Neural cell (in vitro differentiated cells): ENCODE measurements around the gene ANG. TPM values are rescaled to one million over a fixed set of nuclear protein-coding genes. Genes with fewer than 3 reads are reported as not detected.

Experiments used
- H2AFZ ChIP-seq: fragments of 200-600, 300-800 bp; sonication (generic), shearing (Covaris generic); 2 replicates; pipeline ENCODE4 v1.6.0; 2014; ENCODE audit warnings: low read depth, mild to moderate bottlenecking, antibody characterized with exemption, low read length, moderate library complexity
- H3F3A ChIP-seq: fragments of 200-600 bp; shearing (Covaris generic); 2 replicates; pipeline ENCODE4 v1.6.1; 2016; ENCODE audit warnings: mild to moderate bottlenecking, moderate library complexity, mixed read lengths, antibody characterized with exemption, low read length; ENCODE audit not compliant: insufficient read depth, poor library complexity, severe bottlenecking
- H3K27ac ChIP-seq: fragments of 200-600, 300-800 bp; sonication (generic), shearing (Covaris generic); 2 replicates; pipeline ENCODE4 v1.5.1; 2014; ENCODE audit warnings: mild to moderate bottlenecking, low read length, moderate library complexity
- H3K27me3 ChIP-seq: fragments of 300-800, 200-600 bp; sonication (generic), shearing (Covaris generic); 2 replicates; pipeline ENCODE4 v1.6.0; 2014; ENCODE audit warnings: mild to moderate bottlenecking, low read depth, low read length, moderate library complexity; ENCODE audit not compliant: insufficient read depth
- H3K36me3 ChIP-seq: fragments of 300-800, 200-600 bp; sonication (generic), shearing (Covaris generic); 2 replicates; pipeline ENCODE4 v1.5.1; 2014; ENCODE audit warnings: mild to moderate bottlenecking, antibody characterized with exemption, low read length, moderate library complexity; ENCODE audit not compliant: insufficient read depth
- H3K4me2 ChIP-seq: fragments of 300-800, 200-600 bp; sonication (generic), shearing (Covaris generic); 2 replicates; pipeline ENCODE4 v1.6.0; 2014; ENCODE audit warnings: mild to moderate bottlenecking, low read length
- H3K4me3 ChIP-seq: fragments of 300-800, 200-600 bp; sonication (generic), shearing (Covaris generic); 2 replicates; pipeline ENCODE4 v1.5.1; 2014; ENCODE audit warnings: mild to moderate bottlenecking, low read length, moderate library complexity
- H3K79me2 ChIP-seq: fragments of 200-600 bp; shearing (Covaris generic); replicated peaks from 2 replicates; pipeline ENCODE4 v1.6.0; 2014; ENCODE audit warnings: mild to moderate bottlenecking, low read length, moderate library complexity; ENCODE audit not compliant: insufficient read depth
- H3K9ac ChIP-seq: fragments of 300-800, 200-600 bp; sonication (generic), shearing (Covaris generic); 2 replicates; pipeline ENCODE4 v1.6.1; 2016; ENCODE audit warnings: mild to moderate bottlenecking, low read length, mixed read lengths
- H3K9me2 ChIP-seq: fragments of 200-600 bp; shearing (Covaris generic); 2 replicates; pipeline ENCODE4 v1.6.1; 2016; ENCODE audit warnings: mild to moderate bottlenecking, low read length, mixed read lengths; ENCODE audit not compliant: insufficient read depth
- H3K9me3 ChIP-seq: fragments of 200-600, 300-800 bp; sonication (generic), shearing (Covaris generic); 2 replicates; pipeline ENCODE4 v1.6.1; 2016; ENCODE audit warnings: mild to moderate bottlenecking, mixed run types, low read length, moderate library complexity, mixed read lengths
- H4K20me1 ChIP-seq: fragments of 200-600 bp; shearing (Covaris generic); 2 replicates; pipeline ENCODE4 v1.6.1; 2016; ENCODE audit warnings: mild to moderate bottlenecking, mixed run types; ENCODE audit not compliant: insufficient read depth
- CTCF ChIP-seq: fragments of 450-650 bp; IDR thresholded peaks from 2 replicates; pipeline ENCODE4 v1.5.1; 2014; ENCODE audit warnings: antibody characterized with exemption, mild to moderate bottlenecking, moderate library complexity; ENCODE audit not compliant: poor library complexity, severe bottlenecking
- EP300 ChIP-seq: fragments of 450-650 bp; conservative IDR thresholded peaks from 2 replicates; pipeline ENCODE4 v1.6.1; 2014; ENCODE audit warnings: antibody characterized with exemption, mild to moderate bottlenecking, moderate library complexity; ENCODE audit not compliant: poor library complexity, severe bottlenecking
- EZH2 ChIP-seq: fragments of 200-600, 300-800 bp; shearing (Covaris generic), sonication (generic); IDR thresholded peaks from 2 replicates; pipeline ENCODE4 v1.6.1; 2014; ENCODE audit warnings: antibody characterized with exemption, low read length, borderline replicate concordance, mild to moderate bottlenecking; ENCODE audit not compliant: insufficient read depth, poor library complexity, severe bottlenecking
- MXI1 ChIP-seq: fragments of 450-650 bp; conservative IDR thresholded peaks from 2 replicates; pipeline ENCODE4 v1.6.1; 2014; ENCODE audit warnings: antibody characterized with exemption, mild to moderate bottlenecking; ENCODE audit not compliant: poor library complexity, severe bottlenecking
- POLR2AphosphoS5 ChIP-seq: IDR thresholded peaks from 2 replicates; pipeline ENCODE4 v1.6.1; 2012
- RAD21 ChIP-seq: fragments of 450-650 bp; conservative IDR thresholded peaks from 2 replicates; pipeline ENCODE4 v1.6.1; 2014; ENCODE audit warnings: antibody characterized with exemption, mild to moderate bottlenecking, moderate library complexity
- SMC3 ChIP-seq: fragments of 450-650 bp; conservative IDR thresholded peaks from 2 replicates; pipeline ENCODE4 v1.6.1; 2014; ENCODE audit warnings: antibody characterized with exemption, mild to moderate bottlenecking, moderate library complexity; ENCODE audit not compliant: poor library complexity
- TAF1 ChIP-seq: IDR thresholded peaks from 2 replicates; pipeline ENCODE4 v1.6.1; 2012; ENCODE audit warnings: low read depth
- polyA plus RNA-seq: library from polyadenylated mRNA; depleted of rRNA; stranded (reverse); fragments of >200 nt; gene quantifications from 2 replicates; pipeline ENCODE4 v1.2.3, GENCODE V29; 2014
- TF ChIP-seq, protein P1 (sequence below): IDR thresholded peaks from 2 replicates; pipeline ENCODE4 v1.6.1; 2012; ENCODE audit warnings: borderline replicate concordance

Gene ANG
- polyA plus RNA-seq, 1 donor from 2014 or later = 0.47 TPM

DNA sequence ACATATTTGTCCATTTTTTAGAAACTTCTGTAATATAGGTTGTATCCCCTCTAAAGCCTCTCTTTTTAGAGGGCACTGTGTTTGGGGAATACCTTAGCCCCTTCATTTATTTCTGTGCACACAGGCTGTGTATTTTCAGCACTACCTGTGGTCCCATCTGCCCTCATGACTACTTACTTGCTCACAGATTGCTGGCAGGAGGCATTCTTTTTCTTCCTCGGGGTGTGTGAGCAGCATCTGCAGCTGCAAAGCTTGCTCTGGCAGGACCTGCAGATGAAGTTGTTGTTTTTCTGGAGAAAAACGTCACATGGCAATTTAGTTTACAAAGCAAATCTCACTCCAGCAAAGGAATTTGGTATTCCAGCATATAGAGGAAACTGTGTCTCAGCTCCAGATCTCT lies 24.3 kb downstream of the ANG start:
- H3K4me3 ChIP-seq = no peak overlapping the region
- H3K36me3 ChIP-seq = no peaks in the 10 kb centered on the region
- H2AFZ ChIP-seq = no peak overlapping the region
- TF ChIP-seq CTCF = no peak
- TF ChIP-seq EP300 = no peak
- TF ChIP-seq MXI1 = no peak
- no peak for TF ChIP-seq EZH2
- no peak for TF ChIP-seq TAF1
- no peak for TF ChIP-seq SMC3
- no peak for TF ChIP-seq POLR2AphosphoS5
- TF ChIP-seq RAD21 = no peak
- TF ChIP-seq, protein P1, sequence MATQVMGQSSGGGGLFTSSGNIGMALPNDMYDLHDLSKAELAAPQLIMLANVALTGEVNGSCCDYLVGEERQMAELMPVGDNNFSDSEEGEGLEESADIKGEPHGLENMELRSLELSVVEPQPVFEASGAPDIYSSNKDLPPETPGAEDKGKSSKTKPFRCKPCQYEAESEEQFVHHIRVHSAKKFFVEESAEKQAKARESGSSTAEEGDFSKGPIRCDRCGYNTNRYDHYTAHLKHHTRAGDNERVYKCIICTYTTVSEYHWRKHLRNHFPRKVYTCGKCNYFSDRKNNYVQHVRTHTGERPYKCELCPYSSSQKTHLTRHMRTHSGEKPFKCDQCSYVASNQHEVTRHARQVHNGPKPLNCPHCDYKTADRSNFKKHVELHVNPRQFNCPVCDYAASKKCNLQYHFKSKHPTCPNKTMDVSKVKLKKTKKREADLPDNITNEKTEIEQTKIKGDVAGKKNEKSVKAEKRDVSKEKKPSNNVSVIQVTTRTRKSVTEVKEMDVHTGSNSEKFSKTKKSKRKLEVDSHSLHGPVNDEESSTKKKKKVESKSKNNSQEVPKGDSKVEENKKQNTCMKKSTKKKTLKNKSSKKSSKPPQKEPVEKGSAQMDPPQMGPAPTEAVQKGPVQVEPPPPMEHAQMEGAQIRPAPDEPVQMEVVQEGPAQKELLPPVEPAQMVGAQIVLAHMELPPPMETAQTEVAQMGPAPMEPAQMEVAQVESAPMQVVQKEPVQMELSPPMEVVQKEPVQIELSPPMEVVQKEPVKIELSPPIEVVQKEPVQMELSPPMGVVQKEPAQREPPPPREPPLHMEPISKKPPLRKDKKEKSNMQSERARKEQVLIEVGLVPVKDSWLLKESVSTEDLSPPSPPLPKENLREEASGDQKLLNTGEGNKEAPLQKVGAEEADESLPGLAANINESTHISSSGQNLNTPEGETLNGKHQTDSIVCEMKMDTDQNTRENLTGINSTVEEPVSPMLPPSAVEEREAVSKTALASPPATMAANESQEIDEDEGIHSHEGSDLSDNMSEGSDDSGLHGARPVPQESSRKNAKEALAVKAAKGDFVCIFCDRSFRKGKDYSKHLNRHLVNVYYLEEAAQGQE = no peak
- H3K27me3 ChIP-seq = no peaks in the 10 kb centered on the region
- no peak overlapping the region for H3K4me2 ChIP-seq
- no peak overlapping the region for H3K27ac ChIP-seq
- no peaks in the 10 kb centered on the region for H3K9me3 ChIP-seq
- no peaks in the 10 kb centered on the region for H3K9me2 ChIP-seq
- no peaks in the 10 kb centered on the region for H4K20me1 ChIP-seq
- H3K9ac ChIP-seq = no peak overlapping the region
- no peaks in the 10 kb centered on the region for H3K79me2 ChIP-seq
- no peaks in the 10 kb centered on the region for H3F3A ChIP-seq

GRCh38 chr14:20714593-20715250 lies 26.2 kb downstream of the ANG start:
- Histone ChIP-seq H3K9me2 (no peaks in the 10 kb centered on the region), H3K4me2 (no peak overlapping the region), H3K79me2 (no peaks in the 10 kb centered on the region), H3K9ac (no peak overlapping the region), H3F3A (no peaks in the 10 kb centered on the region), H2AFZ (no peak overlapping the region), H4K20me1 (no peaks in the 10 kb centered on the region), H3K4me3 (no peak overlapping the region), H3K36me3 (no peaks in the 10 kb centered on the region), H3K27me3 (no peaks in the 10 kb centered on the region), H3K27ac (no peak overlapping the region), H3K9me3 (no peaks in the 10 kb centered on the region)
- TF ChIP-seq MXI1 (no peak), POLR2AphosphoS5 (no peak), EP300 (no peak), TAF1 (no peak), RAD21 (no peak), CTCF (no peak), SMC3 (no peak), EZH2 (no peak)
- TF ChIP-seq, protein P1 = no peak
